ENCODE results near the gene CD83. TPM values are rescaled to one million over a fixed set of nuclear protein-coding genes. Genes with fewer than 3 reads are reported as not detected.

The CD83 gene
- total RNA-seq, 1 donor from 2014 or later = 1.8 TPM

- intact Hi-C loops (cut with micrococcal nuclease) = no loop called here
- H3K4me3 ChIP-seq = no peak overlapping the region
- no peaks in the 10 kb centered on the region for H3K4me1 ChIP-seq
- H3K9me3 ChIP-seq (replicated peaks) = peaks cover 1% of the 10 kb centered on the region
- no peak overlapping the region for H3K27ac ChIP-seq (replicated peaks)
- no peak for TF ChIP-seq CTCF (IDR thresholded peaks at IDR 0.05; ENCODE audit: borderline replicate concordance)
- no peak for DNase-seq
- no peaks in the 10 kb centered on the region for H3K36me3 ChIP-seq
- H3K27me3 ChIP-seq (ENCODE audit: low read depth) = peaks cover 37% of the 10 kb centered on the region
Measured at GRCh38 chr6:14100966-14101365, 16.6 kb upstream of the CD83 start.

GRCh38 chr6:14102383-14102782 lies 15.2 kb upstream of the CD83 start:
- no peak for DNase-seq
- intact Hi-C loops (cut with micrococcal nuclease) = no loop called here
- no peaks in the 10 kb centered on the region for H3K36me3 ChIP-seq
- H3K4me3 ChIP-seq = no peak overlapping the region
- peaks cover 48% of the 10 kb centered on the region for H3K27me3 ChIP-seq (ENCODE audit: low read depth)
- H3K9me3 ChIP-seq (replicated peaks) = peaks cover 13% of the 10 kb centered on the region
- TF ChIP-seq CTCF (IDR thresholded peaks at IDR 0.05; ENCODE audit: borderline replicate concordance) = no peak
- no peaks in the 10 kb centered on the region for H3K4me1 ChIP-seq
- no peak overlapping the region for H3K27ac ChIP-seq (replicated peaks)

- no peak for DNase-seq
- Histone ChIP-seq H3K4me1 (no peaks in the 10 kb centered on the region), H3K36me3 (no peaks in the 10 kb centered on the region), H3K9me3 (replicated peaks) (peaks cover 14% of the 10 kb centered on the region), H3K27ac (replicated peaks) (no peak overlapping the region), H3K27me3 (ENCODE audit: low read depth) (peaks cover 69% of the 10 kb centered on the region), H3K4me3 (no peak overlapping the region)
- no peak for TF ChIP-seq CTCF (IDR thresholded peaks at IDR 0.05; ENCODE audit: borderline replicate concordance)
- intact Hi-C loops (cut with micrococcal nuclease) = no loop called here
Measured at GRCh38 chr6:14105547-14105946, 12.0 kb upstream of the CD83 start.

- no peak overlapping the region for H3K4me3 ChIP-seq
- H3K4me1 ChIP-seq = no peaks in the 10 kb centered on the region
- H3K36me3 ChIP-seq = no peaks in the 10 kb centered on the region
- DNase-seq = no peak
- no peak overlapping the region for H3K27ac ChIP-seq (replicated peaks)
- peaks cover 14% of the 10 kb centered on the region for H3K9me3 ChIP-seq (replicated peaks)
- intact Hi-C loops (cut with micrococcal nuclease) = no loop called here
- H3K27me3 ChIP-seq (ENCODE audit: low read depth) = peaks cover 63% of the 10 kb centered on the region
- TF ChIP-seq CTCF (IDR thresholded peaks at IDR 0.05; ENCODE audit: borderline replicate concordance) = no peak
Measured at GRCh38 chr6:14107000-14107399, 10.6 kb upstream of the CD83 start.

- Histone ChIP-seq H3K36me3 (no peaks in the 10 kb centered on the region), H3K4me3 (no peak overlapping the region), H3K9me3 (replicated peaks) (peaks cover 14% of the 10 kb centered on the region), H3K27ac (replicated peaks) (no peak overlapping the region), H3K27me3 (ENCODE audit: low read depth) (peaks cover 61% of the 10 kb centered on the region), H3K4me1 (no peaks in the 10 kb centered on the region)
- intact Hi-C loops (cut with micrococcal nuclease) = no loop called here
- TF ChIP-seq CTCF (IDR thresholded peaks at IDR 0.05; ENCODE audit: borderline replicate concordance) = no peak
- DNase-seq = no peak
Measured at GRCh38 chr6:14107711-14108494, 9.7 kb upstream of the CD83 start.
